GF-D8 (cell line): ENCODE results near the gene EID1.
"Not testable (repeated sequence)": the region's sequence is repeated elsewhere in the genome, so short reads cannot be mapped to it uniquely, and the experiment has no call there.

ENCODE experiments used
- DNase-seq: peaks from one replicate; lab custom pipeline; 2025; lab: John Stamatoyannopoulos, UW

Gene EID1

DNA sequence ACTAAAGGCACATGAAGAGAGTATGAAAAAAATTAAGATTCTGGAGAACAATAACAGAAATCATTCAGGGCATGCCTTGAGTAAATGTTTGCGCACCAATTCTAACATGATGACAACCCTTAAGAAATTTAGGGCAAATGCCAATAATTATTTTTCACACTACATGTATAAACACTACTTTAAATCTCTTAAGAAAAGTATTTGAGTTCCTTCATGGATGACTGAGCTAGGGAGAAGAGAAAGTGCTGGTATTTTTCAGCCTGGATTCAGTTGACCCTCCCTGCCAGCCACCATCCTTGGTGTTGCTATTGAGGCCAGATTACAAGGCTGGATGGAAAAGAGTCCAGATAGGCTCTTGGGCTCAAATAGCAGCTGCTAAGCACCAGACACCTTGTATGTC lies 8.0 kb upstream of the EID1 start:
- no peak for DNase-seq

GRCh38 chr15:48871542-48871941 lies 6.4 kb upstream of the EID1 start:
- DNase-seq, result no peak

- DNase-seq, result no peak
Measured at GRCh38 chr15:48872632-48873031, 5.3 kb upstream of the EID1 start.

DNA sequence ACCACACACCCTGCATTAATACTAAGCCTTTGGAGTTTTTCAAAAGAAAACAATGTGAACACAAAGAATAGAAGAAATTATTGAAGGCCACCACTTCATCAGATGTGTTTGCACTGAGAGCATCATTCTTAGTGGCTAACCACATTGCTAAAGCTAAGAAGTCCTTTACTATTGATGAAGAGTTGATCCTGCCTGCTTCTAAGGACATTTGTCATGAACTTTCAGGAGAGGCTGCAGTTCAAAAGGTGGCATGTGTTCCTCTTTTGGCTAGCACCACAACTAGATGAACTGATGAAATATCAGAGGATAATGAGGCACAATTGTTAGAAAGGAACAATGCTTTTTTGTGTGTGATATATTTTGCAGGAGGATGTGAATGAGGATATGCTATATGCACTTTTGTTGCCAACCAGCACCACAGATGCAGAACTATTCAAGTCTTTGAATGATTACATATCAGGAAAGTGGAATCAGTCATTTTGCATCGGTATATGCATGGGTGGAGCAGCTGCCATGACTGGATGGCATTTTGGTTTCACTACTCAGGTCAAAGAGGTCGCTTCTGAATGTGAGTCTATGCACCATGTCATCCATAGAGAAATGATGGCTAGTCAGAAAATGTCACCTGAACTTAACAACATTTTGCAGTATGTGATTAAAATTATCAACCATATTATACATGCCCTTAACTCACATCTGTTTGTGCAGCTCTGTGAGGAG lies 2.5 kb upstream of the EID1 start:
- no peak for DNase-seq

GRCh38 chr15:48876057-48876456 lies 1.9 kb upstream of the EID1 start:
- DNase-seq, result no peak

- no peak for DNase-seq
Measured at GRCh38 chr15:48880070-48880634, 2.2 kb downstream of the EID1 start.

DNA sequence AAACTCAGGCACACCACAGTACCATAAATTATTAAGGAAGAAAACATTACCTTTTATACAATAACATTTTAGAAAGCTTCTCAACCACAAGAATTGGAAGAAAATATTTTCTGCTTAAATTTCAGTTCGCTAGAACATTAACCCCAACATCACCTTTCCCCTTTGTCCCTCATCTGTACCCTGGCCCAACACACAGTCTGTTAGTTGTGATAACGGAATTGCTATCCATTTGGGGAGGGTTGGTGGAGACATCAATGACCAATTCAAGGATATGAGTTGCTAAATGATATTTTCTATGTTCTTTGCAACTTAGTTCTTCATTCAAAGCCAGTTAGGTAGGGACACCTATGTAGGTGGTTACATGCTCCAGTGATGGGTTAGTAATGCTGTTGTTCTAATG lies 5.8 kb downstream of the EID1 start:
- no peak for DNase-seq

GRCh38 chr15:48887144-48887543 lies 9.2 kb downstream of the EID1 start:
- DNase-seq, result no peak

DNA sequence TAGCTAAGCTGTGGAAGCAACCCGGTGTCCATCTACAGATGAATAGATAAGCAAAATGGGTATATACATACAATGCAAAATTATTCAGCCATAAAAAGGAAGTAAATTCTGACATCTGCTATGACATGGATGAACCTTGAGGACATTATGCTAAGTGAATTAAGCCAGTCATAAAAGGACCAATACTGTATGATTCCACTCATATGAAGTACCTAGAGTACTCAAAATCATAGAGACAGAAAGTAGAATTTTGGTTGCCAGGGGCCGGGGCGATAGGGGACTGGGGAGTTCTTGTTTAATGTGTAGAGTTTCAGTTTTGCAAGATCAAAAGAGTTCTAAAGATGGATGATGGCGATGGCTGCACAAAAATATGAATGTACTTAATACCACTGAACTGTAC lies 10.3 kb downstream of the EID1 start:
- DNase-seq, result no peak

DNA sequence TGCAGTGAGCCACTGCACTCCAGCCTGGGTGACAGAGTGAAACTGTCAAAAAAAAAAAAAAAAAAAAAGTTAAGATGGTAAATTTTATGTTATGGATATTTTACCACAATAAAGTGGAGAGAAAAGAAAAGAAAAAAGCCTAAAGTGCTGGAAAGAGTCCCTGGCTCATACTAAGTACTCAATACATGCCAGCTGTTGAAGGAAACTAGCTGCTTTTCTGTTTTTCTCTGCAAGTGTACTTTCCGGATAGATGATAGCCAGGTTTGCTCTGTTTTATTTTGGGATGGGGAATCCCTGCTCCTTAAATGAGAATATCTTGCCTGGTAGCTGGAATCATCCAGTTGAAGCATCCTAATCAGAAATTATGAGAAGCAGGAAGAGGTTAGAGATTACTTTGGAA lies 10.9 kb downstream of the EID1 start:
- DNase-seq, result no peak

DNA sequence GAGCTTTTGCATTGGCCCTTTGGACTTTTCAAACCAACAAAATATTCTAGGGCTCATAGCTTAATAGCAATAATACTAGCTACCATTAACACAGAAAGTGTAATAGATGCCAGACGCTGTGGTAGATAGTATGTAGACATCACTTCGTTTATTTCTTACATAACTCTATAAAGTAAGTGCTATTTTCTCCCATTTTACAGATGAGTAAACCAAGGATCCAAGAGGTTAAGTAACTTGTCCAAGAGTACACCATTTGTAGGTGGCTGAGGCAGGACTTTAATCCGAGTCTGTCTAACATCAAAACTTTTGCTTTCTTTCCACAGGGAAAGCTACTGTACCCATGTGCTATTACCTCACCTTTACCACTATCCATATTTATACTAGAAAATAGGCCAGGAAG lies 12.0 kb downstream of the EID1 start:
- no peak for DNase-seq

- DNase-seq, result no peak
Measured at GRCh38 chr15:48890375-48890972, 12.5 kb downstream of the EID1 start.

DNA sequence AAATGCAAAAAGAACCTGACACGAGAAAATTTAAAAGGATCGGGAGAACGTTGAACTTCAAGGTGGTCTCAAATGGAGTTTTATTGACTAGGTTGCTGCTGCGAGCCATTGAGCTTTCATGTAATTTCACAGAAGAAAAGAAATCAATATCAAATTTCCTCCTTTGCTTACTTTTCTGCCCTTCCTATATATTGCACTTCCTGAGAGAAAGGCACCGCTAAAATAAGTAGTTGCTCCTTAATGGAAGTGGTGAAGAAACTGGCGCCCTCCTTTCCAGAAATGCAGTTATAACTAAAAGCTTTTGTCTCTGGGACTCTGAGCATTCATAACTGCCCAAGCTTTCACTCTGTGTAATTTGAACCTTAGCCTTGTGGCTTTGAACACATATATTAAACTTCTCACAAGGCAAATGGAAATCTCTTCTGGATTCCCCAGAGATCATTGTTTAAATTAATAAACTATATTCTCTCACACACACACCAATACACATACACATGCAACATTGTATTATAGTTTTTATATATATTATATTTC lies 13.4 kb downstream of the EID1 start:
- DNase-seq, result no peak

DNA sequence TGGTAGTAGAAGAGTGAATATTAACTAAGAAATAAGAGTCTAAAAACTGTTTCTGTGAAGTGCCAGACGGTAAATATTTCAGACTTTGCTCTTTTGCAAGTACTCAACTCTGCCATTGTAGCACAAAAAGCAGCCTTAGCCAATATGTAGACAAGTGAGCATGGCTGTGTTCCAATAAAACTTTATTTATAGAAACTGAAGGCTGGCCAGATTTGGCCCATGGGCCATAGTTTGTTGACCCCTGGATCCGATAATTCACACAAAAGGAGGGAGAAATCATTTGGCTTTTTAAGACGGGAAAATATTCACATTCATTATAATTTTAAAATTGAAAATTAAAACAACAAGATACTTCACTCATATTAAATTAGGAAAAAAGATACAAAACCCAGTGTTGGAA lies 15.4 kb downstream of the EID1 start:
- no peak for DNase-seq

- no peak for DNase-seq
Measured at GRCh38 chr15:48896869-48897814, 19.2 kb downstream of the EID1 start.

- no peak for DNase-seq
Measured at GRCh38 chr15:48898032-48898431, 20.1 kb downstream of the EID1 start.

- DNase-seq, result no peak
Measured at GRCh38 chr15:48898446-48898845, 20.5 kb downstream of the EID1 start.

DNA sequence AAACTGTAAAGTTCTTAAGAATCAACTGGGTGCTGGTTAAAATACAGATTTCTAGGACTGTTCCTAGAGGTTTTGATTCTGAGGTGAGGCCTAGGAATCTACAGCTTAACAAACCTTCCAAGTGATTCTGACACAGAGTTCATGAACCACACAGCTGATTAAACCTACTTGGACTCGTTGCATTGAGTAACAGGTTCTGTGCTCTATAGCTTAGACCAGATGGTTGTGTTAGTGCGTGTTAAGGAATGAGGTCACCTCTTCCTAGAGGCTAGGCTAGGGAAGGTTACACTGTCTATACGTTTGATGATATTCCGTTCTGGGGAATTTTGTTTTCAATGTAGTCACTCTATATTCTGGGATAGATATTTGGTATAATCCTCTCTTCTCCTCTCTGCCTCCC lies 21.9 kb downstream of the EID1 start:
- DNase-seq, result no peak

DNA sequence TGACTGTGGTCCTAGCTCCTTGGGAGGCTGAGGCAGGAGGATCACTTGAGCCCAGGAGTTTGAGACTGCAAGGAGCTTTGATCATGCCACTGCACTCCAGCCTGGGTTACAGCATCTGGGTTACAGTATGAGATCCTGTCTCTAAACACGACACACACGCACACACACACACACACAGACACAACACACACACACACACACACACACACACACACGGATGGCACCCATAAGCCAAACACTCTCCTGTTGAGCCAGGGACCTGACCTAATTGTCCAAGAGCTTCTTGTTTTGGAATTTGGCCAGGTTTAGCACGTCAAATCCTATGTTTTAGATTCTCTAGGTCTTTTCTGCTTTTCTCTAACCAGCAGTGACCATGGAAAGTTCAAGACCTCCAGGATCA lies 26.8 kb downstream of the EID1 start:
- DNase-seq, result no peak

DNA sequence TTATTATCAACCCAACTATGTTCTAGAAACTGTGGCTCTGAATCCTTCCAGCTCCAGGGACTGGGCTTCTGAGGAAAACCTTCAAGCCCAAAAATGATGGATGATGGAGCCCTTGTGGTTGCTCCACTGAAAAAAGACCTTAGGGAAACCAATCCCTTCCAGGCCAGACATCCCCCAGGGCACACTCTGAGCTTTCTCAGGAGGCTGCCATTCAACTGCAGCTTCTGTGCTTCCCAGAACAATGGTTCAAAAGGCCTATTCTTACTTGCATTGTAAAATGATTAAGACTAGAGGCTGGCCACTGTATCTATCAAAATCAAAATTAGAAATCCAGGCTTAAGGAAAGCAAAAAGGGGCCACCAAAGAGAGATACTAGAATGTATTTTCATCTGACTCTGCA lies 27.3 kb downstream of the EID1 start:
- no peak for DNase-seq

- no peak for DNase-seq
Measured at GRCh38 chr15:48905847-48906246, 27.9 kb downstream of the EID1 start.

- DNase-seq, result not testable (repeated sequence)
Measured at GRCh38 chr15:48909313-48909712, 31.4 kb downstream of the EID1 start.
